GM21619 (cell line): ENCODE measurements around the gene OMP.

Experiments
- ATAC-seq: cut with Tn5 transposase; IDR thresholded peaks from one replicate; pipeline ENCODE4 v1.9.1; 2021; ENCODE audit not compliant: unreplicated experiment

Gene OMP

GRCh38 chr11:77068457-77069335, 33.9 kb upstream of the OMP start:
- ATAC-seq = no peak

GRCh38 chr11:77069336-77069968, 33.2 kb upstream of the OMP start:
- ATAC-seq = no peak

- no peak for ATAC-seq
Observed at GRCh38 chr11:77069969-77070582, 32.6 kb upstream of the OMP start.

- ATAC-seq = no peak
Observed at GRCh38 chr11:77071077-77071476, 31.6 kb upstream of the OMP start.

GRCh38 chr11:77071671-77072605, 30.7 kb upstream of the OMP start:
- ATAC-seq = no peak

GRCh38 chr11:77072851-77073327, 29.8 kb upstream of the OMP start:
- ATAC-seq = no peak

- no peak for ATAC-seq
Observed at GRCh38 chr11:77073328-77074001, 29.2 kb upstream of the OMP start.

- no peak for ATAC-seq
Observed at GRCh38 chr11:77074205-77074604, 28.4 kb upstream of the OMP start.

- ATAC-seq = no peak
Observed at GRCh38 chr11:77074626-77075221, 27.9 kb upstream of the OMP start.

- no peak for ATAC-seq
Observed at GRCh38 chr11:77075425-77075905, 27.2 kb upstream of the OMP start.

GRCh38 chr11:77079666-77080065, 23.0 kb upstream of the OMP start:
- no peak for ATAC-seq

GRCh38 chr11:77080643-77081210, 21.9 kb upstream of the OMP start:
- no peak for ATAC-seq

- ATAC-seq = no peak
Observed at GRCh38 chr11:77081381-77081851, 21.2 kb upstream of the OMP start.

GRCh38 chr11:77081976-77082836, 20.4 kb upstream of the OMP start:
- no peak for ATAC-seq

- ATAC-seq = no peak
Observed at GRCh38 chr11:77082838-77083565, 19.6 kb upstream of the OMP start.

GRCh38 chr11:77083566-77084245, 18.9 kb upstream of the OMP start:
- no peak for ATAC-seq

- ATAC-seq = no peak
Observed at GRCh38 chr11:77084581-77085191, 18.0 kb upstream of the OMP start.
